HEK293 (cell line): ENCODE results near the gene HLA-DPB1.
A peak's percentile ranks its signal among the peaks of the same experiment; 100 is the strongest.

Experiments used
- CTCF ChIA-PET: fragments of 350-600 bp; formaldehyde crosslinking; extraction: SDS; loops from one replicate; lab custom pipeline; 2021; ENCODE audit warnings: antibody characterized with exemption; lab: Yijun Ruan, JAX
- POLR2A ChIA-PET: fragments of 300-600 bp; formaldehyde crosslinking; extraction: SDS; loops from one replicate; lab custom pipeline; 2020; ENCODE audit warnings: antibody characterized with exemption, inconsistent platforms; lab: Yijun Ruan, JAX
- H3K27ac ChIP-seq: fragments of 200-500 bp; sonication (Bioruptor generic); 2 replicates; pipeline ENCODE4 v1.5.1; 2014; ENCODE audit warnings: low read depth, low read length, control low read depth, inconsistent platforms; ENCODE audit errors: extremely low read depth
- H3K36me3 ChIP-seq, 2 experiments: fragments of 200-500 bp in 1 of 2; sonication (Bioruptor generic) in 1 of 2; 1 replicate in 1 of 2; 2 replicates in 1 of 2; pipeline ENCODE4 v1.5.1; 2014 to 2017; ENCODE audit warnings: inconsistent platforms in 2 of 2, low read length in 2 of 2; ENCODE audit not compliant: control insufficient read depth in 2 of 2, insufficient read depth in 1 of 2
- H3K4me1 ChIP-seq: fragments of 200-500 bp; sonication (Bioruptor generic); 2 replicates; pipeline ENCODE4 v1.5.1; 2014; ENCODE audit warnings: mild to moderate bottlenecking, low read length, inconsistent platforms; ENCODE audit not compliant: control insufficient read depth, insufficient read depth
- H3K4me3 ChIP-seq: 2 replicates; pipeline ENCODE4 v1.5.1; 2011; ENCODE audit warnings: low read depth, mild to moderate bottlenecking, control low read depth, low read length, moderate library complexity
- H3K9me3 ChIP-seq: fragments of 200-500 bp; sonication (Bioruptor generic); 2 replicates; pipeline ENCODE4 v1.5.1; 2014; ENCODE audit warnings: low read depth, low read length, inconsistent platforms; ENCODE audit not compliant: control insufficient read depth, insufficient read depth
- GLIS2 ChIP-seq: fragments of 450-650 bp; formaldehyde crosslinking; IDR thresholded peaks from 2 replicates; pipeline ENCODE4 v1.5.1; 2016; ENCODE audit warnings: missing biosample characterization, missing genetic modification characterization
- PRDM1 ChIP-seq: fragments of 450-650 bp; formaldehyde crosslinking; IDR thresholded peaks from 2 replicates; pipeline ENCODE4; 2016; ENCODE audit warnings: missing biosample characterization, missing genetic modification characterization
- TRIM28 ChIP-seq: IDR thresholded peaks from 2 replicates; pipeline ENCODE4 v1.6.1; 2011; ENCODE audit warnings: low read length, control low read depth, borderline replicate concordance
- ZBTB21 ChIP-seq: fragments of 450-650 bp; formaldehyde crosslinking; IDR thresholded peaks from 2 replicates; pipeline ENCODE4 v1.5.1; 2017; ENCODE audit warnings: missing biosample characterization, missing genetic modification characterization
- ZBTB7A ChIP-seq: fragments of 450-650 bp; formaldehyde crosslinking; IDR thresholded peaks from 2 replicates; pipeline ENCODE4 v1.5.1; 2016; ENCODE audit warnings: low read depth, missing biosample characterization, missing genetic modification characterization
- ZNF112 ChIP-seq: fragments of 450-650 bp; formaldehyde crosslinking; IDR thresholded peaks from 2 replicates; pipeline ENCODE4 v1.5.0; 2017; ENCODE audit warnings: missing biosample characterization, missing genetic modification characterization
- ZNF114 ChIP-seq: fragments of 450-650 bp; formaldehyde crosslinking; IDR thresholded peaks from 2 replicates; pipeline ENCODE4 v1.5.0; 2017; ENCODE audit warnings: missing biosample characterization, missing genetic modification characterization
- ZNF132 ChIP-seq: fragments of 450-650 bp; formaldehyde crosslinking; IDR thresholded peaks from 2 replicates; pipeline ENCODE4 v1.5.1; 2017; ENCODE audit warnings: missing biosample characterization, missing genetic modification characterization, borderline replicate concordance
- ZNF138 ChIP-seq: fragments of 450-650 bp; formaldehyde crosslinking; IDR thresholded peaks from 2 replicates; pipeline ENCODE4 v1.5.1; 2016; ENCODE audit warnings: missing biosample characterization, missing genetic modification characterization, borderline replicate concordance
- ZNF19 ChIP-seq: fragments of 450-650 bp; formaldehyde crosslinking; IDR thresholded peaks from 2 replicates; pipeline ENCODE4; 2016; ENCODE audit warnings: missing biosample characterization, missing genetic modification characterization, low read depth
- ZNF266 ChIP-seq: fragments of 450-650 bp; formaldehyde crosslinking; IDR thresholded peaks from 2 replicates; pipeline ENCODE4 v1.5.1; 2016; ENCODE audit warnings: missing biosample characterization, missing genetic modification characterization, low read depth
- ZNF302 ChIP-seq: fragments of 450-650 bp; formaldehyde crosslinking; IDR thresholded peaks from 2 replicates; pipeline ENCODE4 v1.5.1; 2016; ENCODE audit warnings: missing biosample characterization, missing genetic modification characterization, low read depth
- ZNF610 ChIP-seq: fragments of 450-650 bp; formaldehyde crosslinking; IDR thresholded peaks from 2 replicates; pipeline ENCODE4 v1.5.1; 2016; ENCODE audit warnings: missing biosample characterization, missing genetic modification characterization, borderline replicate concordance
- ZNF654 ChIP-seq: fragments of 450-650 bp; formaldehyde crosslinking; IDR thresholded peaks from 2 replicates; pipeline ENCODE4 v1.5.1; 2016; ENCODE audit warnings: low read depth, missing biosample characterization, missing genetic modification characterization
- ZNF677 ChIP-seq: fragments of 450-650 bp; IDR thresholded peaks from 2 replicates; pipeline ENCODE4 v1.5.0; 2018; ENCODE audit warnings: missing biosample characterization, mild to moderate bottlenecking, missing genetic modification characterization, moderate library complexity
- ZNF785 ChIP-seq: fragments of 450-650 bp; formaldehyde crosslinking; IDR thresholded peaks from 2 replicates; pipeline ENCODE4 v1.5.1; 2016; ENCODE audit warnings: missing biosample characterization, missing genetic modification characterization
- ZNF830 ChIP-seq: fragments of 450-650 bp; IDR thresholded peaks from 2 replicates; pipeline ENCODE4 v1.5.0; 2018; ENCODE audit warnings: missing biosample characterization, missing genetic modification characterization, low read depth, mild to moderate bottlenecking, moderate library complexity
- ZSCAN30 ChIP-seq: fragments of 450-650 bp; IDR thresholded peaks from 2 replicates; pipeline ENCODE4 v1.5.1; 2018; ENCODE audit warnings: missing biosample characterization, mild to moderate bottlenecking, missing genetic modification characterization, moderate library complexity
- TF ChIP-seq, protein P1 (sequence below): fragments of 450-650 bp; formaldehyde crosslinking; IDR thresholded peaks from 2 replicates; pipeline ENCODE4 v1.5.1; 2016; ENCODE audit warnings: missing biosample characterization, missing genetic modification characterization
- TF ChIP-seq, protein P2 (sequence below): fragments of 450-650 bp; formaldehyde crosslinking; conservative IDR thresholded peaks from 2 replicates; pipeline ENCODE4 v1.5.1; 2016; ENCODE audit warnings: low read depth, missing biosample characterization, missing genetic modification characterization

HLA-DPB1 gene

DNA sequence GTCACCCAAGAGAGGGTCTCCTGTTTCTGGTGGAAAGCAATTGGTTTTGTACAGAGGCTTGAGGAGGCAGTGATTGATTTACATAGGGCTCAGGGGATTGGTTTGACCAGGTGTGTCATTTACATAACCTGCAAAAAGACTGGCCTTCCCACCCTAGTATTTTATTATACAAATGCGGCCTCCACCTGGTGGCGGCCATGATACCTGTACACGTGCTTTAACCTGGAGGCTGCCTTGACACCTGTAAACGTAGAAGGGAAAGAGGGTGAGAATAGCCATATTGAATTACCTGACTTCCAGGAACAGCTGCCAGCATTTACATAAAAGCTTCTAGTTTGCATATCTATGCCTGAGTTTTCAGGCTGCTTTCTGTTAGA is 48.7 kb downstream of the HLA-DPB1 start:
- ChIA-PET CTCF (interaction anchor here (0.5 to 9.8 kb wide), 25 partner anchors 9 to 1325 kb away, joined by 3 to 176 read pairs (median 5); no protein-coding TSS in a partner anchor), POLR2A (no interaction called here)
- Histone ChIP-seq H3K27ac (no peak overlapping the region), H3K4me1 (no peaks in the 10 kb centered on the region), H3K4me3 (no peak overlapping the region), H3K36me3 (no peaks in the 10 kb centered on the region), H3K9me3 (no peaks in the 10 kb centered on the region)
- TF ChIP-seq ZNF302 (tag by site-specific recombination) (no peak), ZNF132 (tag by site-specific recombination) (no peak), ZNF19 (tag by site-specific recombination) (no peak)

DNA sequence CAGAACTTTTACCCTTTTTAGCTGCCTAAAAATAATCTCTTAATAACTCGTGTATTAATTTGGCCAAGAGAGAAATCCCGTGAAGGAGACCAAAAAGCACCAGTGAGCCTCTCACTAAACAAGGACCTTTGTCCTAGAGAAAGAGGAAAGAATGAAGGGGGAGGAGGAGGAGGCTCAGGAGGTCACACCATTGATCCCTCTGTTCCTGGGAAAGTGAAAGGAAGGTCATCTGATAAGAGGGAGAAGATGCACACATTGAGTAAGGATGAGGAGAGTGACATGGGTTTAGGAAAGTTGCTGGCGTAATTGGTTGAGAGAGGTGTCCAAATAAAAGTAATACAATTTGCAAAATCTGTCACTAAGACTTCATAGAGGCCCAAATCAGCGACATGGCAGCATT is 49.2 kb downstream of the HLA-DPB1 start:
- Histone ChIP-seq H3K4me3 (no peak overlapping the region), H3K9me3 (no peaks in the 10 kb centered on the region), H3K27ac (no peak overlapping the region), H3K4me1 (no peaks in the 10 kb centered on the region), H3K36me3 (no peaks in the 10 kb centered on the region)
- 0 out of 2 replicates have a peak, but pooled peaks have one; percentile 10 for TF ChIP-seq PRDM1 (tag by site-specific recombination)
- TF ChIP-seq ZNF266 (tag by site-specific recombination) = no peak
- CTCF ChIA-PET = interaction anchor here (0.5 to 9.8 kb wide), 22 partner anchors 9 to 936 kb away, joined by 3 to 176 read pairs (median 6); no protein-coding TSS in a partner anchor
- POLR2A ChIA-PET = no interaction called here

DNA sequence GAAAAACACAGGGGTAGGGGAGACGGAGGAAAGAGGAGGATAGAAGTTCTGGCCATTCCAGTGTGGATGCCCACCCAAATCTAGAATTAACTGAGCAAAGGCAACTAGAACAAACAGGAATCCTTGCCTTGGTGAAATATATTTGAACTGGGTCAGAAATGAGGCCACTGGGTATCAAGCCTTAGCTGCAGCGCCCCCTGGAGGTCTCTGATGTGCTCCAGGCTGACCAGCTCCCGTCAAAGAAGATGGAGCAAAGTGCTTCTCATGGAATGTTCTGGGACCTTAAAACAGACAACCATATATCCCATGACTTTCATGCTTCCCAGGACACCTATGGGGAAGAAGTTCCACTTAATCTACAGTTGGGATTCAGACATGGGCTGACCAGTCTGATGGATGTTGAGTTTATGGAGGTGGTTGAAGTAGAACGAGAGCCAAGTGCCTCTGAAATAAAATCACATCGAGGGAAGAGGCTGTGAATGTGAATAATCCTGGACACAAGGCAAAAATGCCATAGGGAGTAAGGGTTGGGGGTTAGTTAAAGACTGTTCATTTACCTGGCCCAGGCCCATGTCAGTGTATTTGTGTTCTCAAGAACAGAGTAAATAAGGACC is 50.4 kb downstream of the HLA-DPB1 start:
- no peak overlapping the region for H3K4me3 ChIP-seq
- no peaks in the 10 kb centered on the region for H3K4me1 ChIP-seq
- TF ChIP-seq ZBTB7A (tag by site-specific recombination) = no peak
- peak; percentile 14 for TF ChIP-seq ZNF654 (tag by site-specific recombination)
- no peaks in the 10 kb centered on the region for H3K9me3 ChIP-seq
- no peak overlapping the region for H3K27ac ChIP-seq
- ChIA-PET POLR2A (interaction anchor here (0.8 to 1.2 kb wide), 2 partner anchors 122 to 123 kb away, joined by 3 read pairs; no protein-coding TSS in a partner anchor), CTCF (interaction anchor here (0.6 to 9.8 kb wide), 27 partner anchors 8 to 503 kb away, joined by 3 to 176 read pairs (median 4); no protein-coding TSS in a partner anchor)
- no peaks in the 10 kb centered on the region for H3K36me3 ChIP-seq

DNA sequence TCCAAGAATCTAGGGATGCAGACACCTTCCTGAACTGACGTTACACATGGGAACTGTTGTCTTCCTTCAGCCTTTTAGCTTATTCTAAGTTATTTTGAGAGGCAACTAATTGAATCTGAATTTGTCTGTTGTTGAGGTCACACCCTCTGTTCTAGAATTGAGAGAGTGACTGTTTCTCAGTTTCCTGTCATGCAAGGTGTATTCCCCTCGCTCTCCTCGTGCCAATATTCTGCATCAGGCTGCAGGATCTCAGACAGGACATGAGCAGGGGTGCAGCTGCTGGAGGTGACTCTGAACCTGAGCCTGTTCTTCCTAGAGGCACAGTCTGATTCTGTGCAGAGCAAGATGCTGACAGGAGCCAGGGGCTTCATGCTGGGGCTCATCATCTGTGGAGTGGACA is 52.5 kb downstream of the HLA-DPB1 start:
- Histone ChIP-seq H3K4me3 (no peak overlapping the region), H3K4me1 (no peaks in the 10 kb centered on the region), H3K9me3 (no peaks in the 10 kb centered on the region), H3K36me3 (no peaks in the 10 kb centered on the region), H3K27ac (no peak overlapping the region)
- POLR2A ChIA-PET = no interaction called here
- CTCF ChIA-PET = interaction anchor here (0.6 to 9.8 kb wide), 7 partner anchors 9 to 1063 kb away, joined by 3 to 176 read pairs (median 4); no protein-coding TSS in a partner anchor
- no peak for TF ChIP-seq ZNF114 (tag by site-specific recombination)
- no peak for TF ChIP-seq GLIS2 (tag by site-specific recombination)
- TF ChIP-seq ZNF677 (tag by site-specific recombination) = no peak
- no peak for TF ChIP-seq ZNF132 (tag by site-specific recombination)
- no peak for TF ChIP-seq ZNF610 (tag by site-specific recombination)
- TF ChIP-seq ZSCAN30 (tag by site-specific recombination) = no peak
- TF ChIP-seq ZBTB21 (tag by site-specific recombination) = no peak

DNA sequence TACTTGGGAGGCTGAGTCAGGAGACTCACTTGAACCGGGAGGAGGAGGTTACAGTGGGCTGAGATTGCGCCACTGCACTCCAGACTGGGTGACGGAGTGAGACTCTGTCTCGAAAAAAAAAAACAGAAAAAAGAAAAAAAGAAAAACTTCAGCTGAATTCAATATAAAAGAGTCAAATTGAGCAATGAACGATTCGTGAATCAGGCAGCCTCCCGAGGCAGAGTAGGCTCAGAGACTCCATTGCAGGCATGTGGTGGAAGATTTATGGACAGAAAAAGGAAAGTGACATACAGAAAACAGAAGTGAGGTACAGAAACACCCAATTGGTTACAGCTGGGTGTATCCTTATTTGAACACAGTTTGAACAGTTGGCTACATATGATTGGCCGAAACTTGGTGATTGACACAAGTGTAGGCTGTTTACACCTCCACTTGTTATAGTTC is 56.3 kb downstream of the HLA-DPB1 start:
- ChIA-PET POLR2A (interaction anchor here (0.6 kb wide), 1 partner anchor 115 kb away, joined by 5 read pairs; no protein-coding TSS in a partner anchor), CTCF (interaction anchor here (3.0 to 9.8 kb wide), 2 partner anchors 15 to 17 kb away, joined by 11 to 176 read pairs; no protein-coding TSS in a partner anchor)
- H3K36me3 ChIP-seq = no peaks in the 10 kb centered on the region
- H3K9me3 ChIP-seq = no peaks in the 10 kb centered on the region
- H3K4me3 ChIP-seq = no peak overlapping the region
- no peaks in the 10 kb centered on the region for H3K4me1 ChIP-seq
- no peak overlapping the region for H3K27ac ChIP-seq
- no peak for TF ChIP-seq ZNF830 (tag by site-specific recombination)
- TF ChIP-seq ZNF138 (tag by site-specific recombination) = no peak
- TF ChIP-seq, protein P1, sequence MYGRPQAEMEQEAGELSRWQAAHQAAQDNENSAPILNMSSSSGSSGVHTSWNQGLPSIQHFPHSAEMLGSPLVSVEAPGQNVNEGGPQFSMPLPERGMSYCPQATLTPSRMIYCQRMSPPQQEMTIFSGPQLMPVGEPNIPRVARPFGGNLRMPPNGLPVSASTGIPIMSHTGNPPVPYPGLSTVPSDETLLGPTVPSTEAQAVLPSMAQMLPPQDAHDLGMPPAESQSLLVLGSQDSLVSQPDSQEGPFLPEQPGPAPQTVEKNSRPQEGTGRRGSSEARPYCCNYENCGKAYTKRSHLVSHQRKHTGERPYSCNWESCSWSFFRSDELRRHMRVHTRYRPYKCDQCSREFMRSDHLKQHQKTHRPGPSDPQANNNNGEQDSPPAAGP (tag by site-specific recombination) = no peak
- no peak for TF ChIP-seq ZNF112
- no peak for TF ChIP-seq TRIM28
- TF ChIP-seq, protein P2, sequence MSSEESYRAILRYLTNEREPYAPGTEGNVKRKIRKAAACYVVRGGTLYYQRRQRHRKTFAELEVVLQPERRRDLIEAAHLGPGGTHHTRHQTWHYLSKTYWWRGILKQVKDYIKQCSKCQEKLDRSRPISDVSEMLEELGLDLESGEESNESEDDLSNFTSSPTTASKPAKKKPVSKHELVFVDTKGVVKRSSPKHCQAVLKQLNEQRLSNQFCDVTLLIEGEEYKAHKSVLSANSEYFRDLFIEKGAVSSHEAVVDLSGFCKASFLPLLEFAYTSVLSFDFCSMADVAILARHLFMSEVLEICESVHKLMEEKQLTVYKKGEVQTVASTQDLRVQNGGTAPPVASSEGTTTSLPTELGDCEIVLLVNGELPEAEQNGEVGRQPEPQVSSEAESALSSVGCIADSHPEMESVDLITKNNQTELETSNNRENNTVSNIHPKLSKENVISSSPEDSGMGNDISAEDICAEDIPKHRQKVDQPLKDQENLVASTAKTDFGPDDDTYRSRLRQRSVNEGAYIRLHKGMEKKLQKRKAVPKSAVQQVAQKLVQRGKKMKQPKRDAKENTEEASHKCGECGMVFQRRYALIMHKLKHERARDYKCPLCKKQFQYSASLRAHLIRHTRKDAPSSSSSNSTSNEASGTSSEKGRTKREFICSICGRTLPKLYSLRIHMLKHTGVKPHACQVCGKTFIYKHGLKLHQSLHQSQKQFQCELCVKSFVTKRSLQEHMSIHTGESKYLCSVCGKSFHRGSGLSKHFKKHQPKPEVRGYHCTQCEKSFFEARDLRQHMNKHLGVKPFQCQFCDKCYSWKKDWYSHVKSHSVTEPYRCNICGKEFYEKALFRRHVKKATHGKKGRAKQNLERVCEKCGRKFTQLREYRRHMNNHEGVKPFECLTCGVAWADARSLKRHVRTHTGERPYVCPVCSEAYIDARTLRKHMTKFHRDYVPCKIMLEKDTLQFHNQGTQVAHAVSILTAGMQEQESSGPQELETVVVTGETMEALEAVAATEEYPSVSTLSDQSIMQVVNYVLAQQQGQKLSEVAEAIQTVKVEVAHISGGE (tag by site-specific recombination) = no peak
- TF ChIP-seq ZNF785 (tag by site-specific recombination) = no peak
